Measurements from ENCODE around the gene CCDC174.

DNA sequence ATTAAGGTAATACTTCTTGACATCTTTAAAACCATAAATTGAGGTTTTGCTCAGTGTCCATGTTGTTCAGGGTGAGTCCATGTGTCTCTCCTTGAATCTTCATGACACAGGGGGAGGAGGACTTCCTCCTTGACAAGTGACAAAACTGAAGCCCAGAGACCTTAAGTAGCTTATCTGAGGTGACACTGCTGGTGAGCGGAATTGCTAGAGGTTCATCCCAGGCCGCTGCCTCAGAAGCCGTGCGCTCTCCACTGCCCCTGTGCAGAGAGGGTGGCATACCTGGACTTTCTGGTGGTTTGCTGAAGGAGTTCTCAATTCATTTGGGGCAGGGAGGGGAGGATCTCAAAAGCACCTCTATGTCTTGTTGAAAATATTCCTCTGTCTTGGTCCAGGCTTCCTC lies 23.2 kb upstream of the CCDC174 start:
- no peak for TF ChIP-seq POLR2A (IDR thresholded peaks at IDR 0.05)
- TF ChIP-seq, protein P1, sequence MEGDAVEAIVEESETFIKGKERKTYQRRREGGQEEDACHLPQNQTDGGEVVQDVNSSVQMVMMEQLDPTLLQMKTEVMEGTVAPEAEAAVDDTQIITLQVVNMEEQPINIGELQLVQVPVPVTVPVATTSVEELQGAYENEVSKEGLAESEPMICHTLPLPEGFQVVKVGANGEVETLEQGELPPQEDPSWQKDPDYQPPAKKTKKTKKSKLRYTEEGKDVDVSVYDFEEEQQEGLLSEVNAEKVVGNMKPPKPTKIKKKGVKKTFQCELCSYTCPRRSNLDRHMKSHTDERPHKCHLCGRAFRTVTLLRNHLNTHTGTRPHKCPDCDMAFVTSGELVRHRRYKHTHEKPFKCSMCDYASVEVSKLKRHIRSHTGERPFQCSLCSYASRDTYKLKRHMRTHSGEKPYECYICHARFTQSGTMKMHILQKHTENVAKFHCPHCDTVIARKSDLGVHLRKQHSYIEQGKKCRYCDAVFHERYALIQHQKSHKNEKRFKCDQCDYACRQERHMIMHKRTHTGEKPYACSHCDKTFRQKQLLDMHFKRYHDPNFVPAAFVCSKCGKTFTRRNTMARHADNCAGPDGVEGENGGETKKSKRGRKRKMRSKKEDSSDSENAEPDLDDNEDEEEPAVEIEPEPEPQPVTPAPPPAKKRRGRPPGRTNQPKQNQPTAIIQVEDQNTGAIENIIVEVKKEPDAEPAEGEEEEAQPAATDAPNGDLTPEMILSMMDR (IDR thresholded peaks at IDR 0.05), result no peak
- TF ChIP-seq POLR2AphosphoS5 (IDR thresholded peaks at IDR 0.05), result no peak
